ENCODE results near the gene HELZ.

HELZ gene

DNA sequence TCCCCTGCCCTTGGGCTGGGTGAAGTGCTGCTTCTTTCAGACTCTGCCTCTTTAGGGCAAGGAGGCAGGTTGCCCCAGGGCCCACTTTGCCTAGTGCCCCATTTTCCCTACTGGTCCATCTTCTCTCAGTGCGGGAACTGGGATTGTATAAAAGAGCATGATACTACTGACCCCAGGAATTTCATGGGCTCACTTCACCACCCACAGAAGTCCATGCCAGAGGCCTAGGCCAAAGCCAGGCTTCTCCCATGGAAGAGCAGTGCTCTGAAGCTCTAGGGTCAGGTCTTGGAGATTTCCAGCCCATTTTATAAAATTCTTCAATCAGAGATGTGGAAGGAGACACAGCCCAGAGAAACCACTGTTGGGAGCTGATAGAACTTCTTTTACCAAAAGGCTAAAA, 194.9 kb downstream of the HELZ start:
- POLR2A ChIA-PET = no interaction called here
- H3K4me3 ChIP-seq (ENCODE audit: low read depth, low read length) = no peak overlapping the region
- TF ChIP-seq, protein P1, sequence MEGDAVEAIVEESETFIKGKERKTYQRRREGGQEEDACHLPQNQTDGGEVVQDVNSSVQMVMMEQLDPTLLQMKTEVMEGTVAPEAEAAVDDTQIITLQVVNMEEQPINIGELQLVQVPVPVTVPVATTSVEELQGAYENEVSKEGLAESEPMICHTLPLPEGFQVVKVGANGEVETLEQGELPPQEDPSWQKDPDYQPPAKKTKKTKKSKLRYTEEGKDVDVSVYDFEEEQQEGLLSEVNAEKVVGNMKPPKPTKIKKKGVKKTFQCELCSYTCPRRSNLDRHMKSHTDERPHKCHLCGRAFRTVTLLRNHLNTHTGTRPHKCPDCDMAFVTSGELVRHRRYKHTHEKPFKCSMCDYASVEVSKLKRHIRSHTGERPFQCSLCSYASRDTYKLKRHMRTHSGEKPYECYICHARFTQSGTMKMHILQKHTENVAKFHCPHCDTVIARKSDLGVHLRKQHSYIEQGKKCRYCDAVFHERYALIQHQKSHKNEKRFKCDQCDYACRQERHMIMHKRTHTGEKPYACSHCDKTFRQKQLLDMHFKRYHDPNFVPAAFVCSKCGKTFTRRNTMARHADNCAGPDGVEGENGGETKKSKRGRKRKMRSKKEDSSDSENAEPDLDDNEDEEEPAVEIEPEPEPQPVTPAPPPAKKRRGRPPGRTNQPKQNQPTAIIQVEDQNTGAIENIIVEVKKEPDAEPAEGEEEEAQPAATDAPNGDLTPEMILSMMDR (IDR thresholded peaks at IDR 0.05; ENCODE audit: insufficient read depth, low read length, missing control alignments) = no peak
- CTCF ChIA-PET = no interaction called here
- DNase-seq (ENCODE audit: low read depth, low spot score) = no peak

DNA sequence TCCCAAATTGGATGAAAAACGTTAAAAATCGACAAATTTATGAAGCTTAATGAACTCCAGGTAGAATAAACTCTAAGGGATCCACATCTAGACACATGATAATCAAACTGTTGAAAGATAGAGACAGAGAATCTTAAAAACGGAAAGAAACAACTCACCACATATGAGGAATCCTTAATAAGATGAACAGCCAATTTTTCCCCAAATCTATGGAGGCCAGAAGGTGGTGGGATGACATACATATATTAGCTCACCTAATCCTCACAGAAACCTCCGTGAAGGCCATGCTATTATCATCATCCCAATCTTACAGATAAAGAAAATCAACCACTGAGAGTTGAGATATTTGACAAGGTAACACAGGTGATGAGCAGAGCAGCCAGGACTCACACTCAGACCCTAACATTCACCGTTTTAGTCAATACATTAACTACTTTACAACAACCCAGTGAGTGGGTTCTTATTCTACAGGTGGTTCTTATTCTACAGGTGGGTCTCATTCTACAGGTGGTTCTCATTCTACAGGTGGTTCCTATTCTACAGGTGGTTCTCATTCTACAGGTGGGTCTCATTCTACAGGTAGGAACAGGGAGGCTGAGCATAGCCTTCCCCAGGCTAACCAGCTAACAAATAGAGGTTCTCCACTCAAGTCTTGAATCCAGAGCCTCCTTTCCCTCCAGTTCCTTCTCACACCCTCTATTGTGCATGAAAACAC, 195.8 kb downstream of the HELZ start:
- TF ChIP-seq, protein P1 (IDR thresholded peaks at IDR 0.05; ENCODE audit: insufficient read depth, low read length, missing control alignments) = no peak
- no peak for DNase-seq (ENCODE audit: low read depth, low spot score)
- H3K4me3 ChIP-seq (ENCODE audit: low read depth, low read length) = no peak overlapping the region
- ChIA-PET CTCF (no interaction called here), POLR2A (no interaction called here)

DNA sequence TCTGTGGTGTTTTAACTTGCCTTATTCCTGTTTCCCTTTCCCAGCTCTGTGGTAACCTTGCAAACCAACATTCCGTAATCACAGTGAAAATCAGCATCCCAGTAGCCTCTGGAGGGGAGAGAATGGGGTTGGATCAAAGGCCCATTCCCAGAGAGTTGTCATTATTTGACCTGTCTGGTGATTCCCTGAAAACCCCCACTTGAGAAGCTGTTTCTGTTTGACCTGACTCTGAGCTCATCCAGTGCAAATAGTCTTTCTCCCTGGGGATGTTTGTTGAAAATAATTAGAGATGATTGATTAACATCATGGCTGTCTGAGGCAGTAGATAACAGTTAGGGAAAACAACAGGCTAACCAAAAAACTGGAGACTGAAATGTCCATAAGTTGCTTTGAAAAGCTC, 197.6 kb downstream of the HELZ start:
- ChIA-PET POLR2A (no interaction called here), CTCF (no interaction called here)

DNA sequence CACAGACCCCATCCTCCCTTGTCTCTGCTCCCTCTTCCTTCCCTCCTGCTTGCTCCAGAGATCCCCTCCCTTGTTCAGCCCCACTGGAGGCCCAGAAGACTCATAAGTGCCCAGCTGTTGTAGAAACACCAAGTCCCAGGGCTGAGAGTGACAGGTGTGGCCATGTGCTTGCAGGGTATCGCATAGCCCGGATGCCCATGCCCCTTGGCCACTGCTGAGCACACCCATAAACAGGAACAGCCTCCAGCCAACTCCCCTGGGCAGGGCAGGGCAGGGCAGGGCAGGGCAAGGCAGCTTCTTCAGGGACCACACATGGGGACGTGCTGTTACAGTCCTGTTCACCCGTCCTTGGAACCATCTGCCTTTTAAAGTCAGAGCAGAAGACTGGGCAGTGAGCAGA, 198.6 kb downstream of the HELZ start:
- ChIA-PET CTCF (no interaction called here), POLR2A (no interaction called here)
- no peak overlapping the region for H3K4me3 ChIP-seq (ENCODE audit: low read depth, low read length)
- TF ChIP-seq, protein P1 (IDR thresholded peaks at IDR 0.05; ENCODE audit: insufficient read depth, low read length, missing control alignments) = no peak
- no peak for DNase-seq (ENCODE audit: low read depth, low spot score)

More for the DNA sequence above, 197.6 kb downstream of the HELZ start:
- TF ChIP-seq, protein P1 (IDR thresholded peaks at IDR 0.05; ENCODE audit: insufficient read depth, low read length, missing control alignments) = no peak
- no peak for DNase-seq (ENCODE audit: low read depth, low spot score)
- no peak overlapping the region for H3K4me3 ChIP-seq (ENCODE audit: low read depth, low read length)

DNA sequence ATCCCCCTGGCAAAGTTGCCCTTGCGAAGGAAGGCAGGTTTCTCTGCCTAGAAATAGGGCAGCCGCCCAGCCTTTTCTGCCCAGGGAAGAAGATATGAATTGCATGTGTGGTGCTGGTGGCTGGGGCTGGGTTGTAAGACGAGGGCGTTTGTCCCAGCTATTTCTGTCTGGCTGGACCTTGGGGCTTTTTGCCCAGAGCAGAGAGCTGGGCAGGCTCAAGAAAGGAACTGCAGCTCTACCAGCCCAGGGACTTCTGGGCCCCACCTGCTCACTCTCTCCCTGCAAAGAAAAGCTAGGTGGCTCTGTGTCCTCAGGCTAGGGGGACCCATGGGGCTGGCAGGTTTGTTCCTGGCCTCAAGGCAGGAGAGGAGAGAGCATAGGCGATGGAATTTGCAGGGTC, 200.1 kb downstream of the HELZ start:
- no peak for DNase-seq (ENCODE audit: low read depth, low spot score)
- H3K4me3 ChIP-seq (ENCODE audit: low read depth, low read length) = no peak overlapping the region
- ChIA-PET POLR2A (no interaction called here), CTCF (no interaction called here)
- TF ChIP-seq, protein P1 (IDR thresholded peaks at IDR 0.05; ENCODE audit: insufficient read depth, low read length, missing control alignments) = no peak

DNA sequence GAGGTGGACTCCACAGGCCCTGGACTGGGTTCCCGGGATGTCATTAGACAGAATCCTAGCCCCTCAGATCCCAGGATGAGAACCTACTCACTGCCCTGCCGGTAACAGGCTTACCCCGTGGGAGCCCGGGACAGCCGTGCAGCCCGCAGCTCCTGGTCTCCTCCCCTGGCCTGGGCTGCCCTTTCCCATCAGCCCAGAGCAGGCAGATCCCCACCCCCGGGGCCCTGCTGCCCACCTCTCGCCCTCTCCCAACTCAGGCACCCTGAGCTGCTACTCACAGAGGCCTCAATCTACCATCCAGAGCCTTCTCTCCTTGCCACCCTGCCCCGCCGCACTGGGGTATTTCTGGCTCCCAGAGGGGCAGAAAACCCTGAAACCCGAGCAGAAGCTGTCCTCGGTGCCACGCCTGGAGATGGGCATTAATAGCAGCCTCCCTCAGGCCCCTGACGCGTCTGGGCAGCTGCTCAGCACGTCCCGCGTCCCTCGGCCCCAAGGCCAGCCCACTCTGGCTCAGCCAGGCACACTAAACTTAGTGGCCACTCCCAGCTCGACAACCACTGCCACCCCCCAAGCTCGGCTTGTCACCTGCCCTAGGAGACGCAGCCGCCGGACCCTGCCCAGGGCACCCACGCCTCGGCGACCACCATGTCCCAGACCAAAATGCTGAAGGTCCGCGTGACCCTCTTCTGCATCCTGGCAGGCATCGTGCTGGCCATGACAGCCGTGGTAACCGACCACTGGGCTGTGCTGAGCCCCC, 200.8 kb downstream of the HELZ start, which contains the start of gene CACNG1:
Gene CACNG1, plus strand, starts transcription at position 539 of the 757 bp plus-strand sequence. Its CDS starts 107 bp downstream, at position 646.
- no peak for DNase-seq (ENCODE audit: low read depth, low spot score)
- H3K4me3 ChIP-seq (ENCODE audit: low read depth, low read length) = no peak within 1 kb of the TSS
- ChIA-PET POLR2A (no interaction called here), CTCF (no interaction called here)
- TF ChIP-seq, protein P1 (IDR thresholded peaks at IDR 0.05; ENCODE audit: insufficient read depth, low read length, missing control alignments) = no peak
